ENCODE results near the gene TLR1.
A peak's percentile ranks its signal among the peaks of the same experiment; 100 is the strongest.

Gene TLR1

GRCh38 chr4:38757945-38758600 lies 46.5 kb downstream of the TLR1 start (continued):
- TF ChIP-seq FEZF1 (tag by site-specific recombination; IDR thresholded peaks at IDR 0.05) (no peak), ZNF610 (tag by site-specific recombination; IDR thresholded peaks at IDR 0.05; ENCODE audit: borderline replicate concordance) (no peak), YY1 (tag by site-specific recombination; IDR thresholded peaks at IDR 0.05) (no peak)

- Histone ChIP-seq H3K4me3 (ENCODE audit: low read depth, low read length) (no peak overlapping the region), H3K9me3 (ENCODE audit: control insufficient read depth, insufficient read depth, low read depth, low read length) (no peaks in the 10 kb centered on the region), H3K36me3 (ENCODE audit: control insufficient read depth in 2 of 2, insufficient read depth in 1 of 2, low read length in 2 of 2) (no peaks in the 10 kb centered on the region), H3K27ac (ENCODE audit: extremely low read depth, low read depth, low read length) (no peak overlapping the region), H3K4me1 (ENCODE audit: control insufficient read depth, insufficient read depth, low read length) (0 out of 2 replicates have a peak, but pooled peaks cover 2% of the 10 kb centered on the region)
- CTCF ChIA-PET, result no interaction called here
- POLR2A ChIA-PET, result no interaction called here
- TF ChIP-seq REPIN1 (tag by site-specific recombination; IDR thresholded peaks at IDR 0.05; ENCODE audit: low read depth) (no peak), ZNF239 (tag by site-specific recombination; IDR thresholded peaks at IDR 0.05) (peak; percentile 68; the same call in 1 of the 2 replicates), ZNF169 (tag by site-specific recombination; IDR thresholded peaks at IDR 0.05) (no peak), HOXC10 (CRISPR knock-in tag; IDR thresholded peaks at IDR 0.05) (no peak), GLI4 (tag by site-specific recombination; IDR thresholded peaks at IDR 0.05) (no peak), ZNF280D (tag by site-specific recombination; IDR thresholded peaks at IDR 0.05) (no peak), ZNF214 (tag by site-specific recombination; IDR thresholded peaks at IDR 0.05; ENCODE audit: borderline replicate concordance) (no peak), ZNF548 (tag by site-specific recombination; IDR thresholded peaks at IDR 0.05) (no peak), ZNF626 (tag by site-specific recombination; IDR thresholded peaks at IDR 0.05) (no peak), YY2 (tag by site-specific recombination; IDR thresholded peaks at IDR 0.05) (no peak), SALL2 (tag by site-specific recombination; IDR thresholded peaks at IDR 0.05; ENCODE audit: borderline replicate concordance) (no peak), ZEB2 (tag by site-specific recombination; IDR thresholded peaks at IDR 0.05) (0 out of 2 replicates have a peak, but pooled peaks have one; percentile 14), ZNF274 (IDR thresholded peaks at IDR 0.05; ENCODE audit: low read length) (no peak), ZNF274 (tag by site-specific recombination; IDR thresholded peaks at IDR 0.05; ENCODE audit: borderline replicate concordance) (no peak), ZBTB49 (tag by site-specific recombination; IDR thresholded peaks at IDR 0.05; ENCODE audit: low read depth) (no peak), ZNF10 (tag by site-specific recombination; IDR thresholded peaks at IDR 0.05) (no peak), ZNF510 (tag by site-specific recombination; IDR thresholded peaks at IDR 0.05; ENCODE audit: insufficient replicate concordance) (no peak), ZNF558 (tag by site-specific recombination; IDR thresholded peaks at IDR 0.05) (no peak), ZNF514 (tag by site-specific recombination; IDR thresholded peaks at IDR 0.05) (0 out of 2 replicates have a peak, but pooled peaks have one; percentile 29), ZNF830 (tag by site-specific recombination; IDR thresholded peaks at IDR 0.05; ENCODE audit: low read depth) (no peak), ZNF658 (tag by site-specific recombination; IDR thresholded peaks at IDR 0.05) (no peak), ZNF610 (tag by site-specific recombination; IDR thresholded peaks at IDR 0.05; ENCODE audit: borderline replicate concordance) (no peak), ZNF433 (tag by site-specific recombination; IDR thresholded peaks at IDR 0.05; ENCODE audit: low read depth) (no peak)
- TF ChIP-seq, protein P1, sequence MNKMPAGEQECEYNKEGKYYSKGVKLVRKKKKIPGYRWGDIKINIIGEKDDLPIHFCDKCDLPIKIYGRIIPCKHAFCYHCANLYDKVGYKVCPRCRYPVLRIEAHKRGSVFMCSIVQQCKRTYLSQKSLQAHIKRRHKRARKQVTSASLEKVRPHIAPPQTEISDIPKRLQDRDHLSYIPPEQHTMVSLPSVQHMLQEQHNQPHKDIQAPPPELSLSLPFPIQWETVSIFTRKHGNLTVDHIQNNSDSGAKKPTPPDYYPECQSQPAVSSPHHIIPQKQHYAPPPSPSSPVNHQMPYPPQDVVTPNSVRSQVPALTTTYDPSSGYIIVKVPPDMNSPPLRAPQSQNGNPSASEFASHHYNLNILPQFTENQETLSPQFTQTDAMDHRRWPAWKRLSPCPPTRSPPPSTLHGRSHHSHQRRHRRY (tag by site-specific recombination; IDR thresholded peaks at IDR 0.05), result 0 out of 2 replicates have a peak, but pooled peaks have one; percentile 42
- TF ChIP-seq, protein P2, sequence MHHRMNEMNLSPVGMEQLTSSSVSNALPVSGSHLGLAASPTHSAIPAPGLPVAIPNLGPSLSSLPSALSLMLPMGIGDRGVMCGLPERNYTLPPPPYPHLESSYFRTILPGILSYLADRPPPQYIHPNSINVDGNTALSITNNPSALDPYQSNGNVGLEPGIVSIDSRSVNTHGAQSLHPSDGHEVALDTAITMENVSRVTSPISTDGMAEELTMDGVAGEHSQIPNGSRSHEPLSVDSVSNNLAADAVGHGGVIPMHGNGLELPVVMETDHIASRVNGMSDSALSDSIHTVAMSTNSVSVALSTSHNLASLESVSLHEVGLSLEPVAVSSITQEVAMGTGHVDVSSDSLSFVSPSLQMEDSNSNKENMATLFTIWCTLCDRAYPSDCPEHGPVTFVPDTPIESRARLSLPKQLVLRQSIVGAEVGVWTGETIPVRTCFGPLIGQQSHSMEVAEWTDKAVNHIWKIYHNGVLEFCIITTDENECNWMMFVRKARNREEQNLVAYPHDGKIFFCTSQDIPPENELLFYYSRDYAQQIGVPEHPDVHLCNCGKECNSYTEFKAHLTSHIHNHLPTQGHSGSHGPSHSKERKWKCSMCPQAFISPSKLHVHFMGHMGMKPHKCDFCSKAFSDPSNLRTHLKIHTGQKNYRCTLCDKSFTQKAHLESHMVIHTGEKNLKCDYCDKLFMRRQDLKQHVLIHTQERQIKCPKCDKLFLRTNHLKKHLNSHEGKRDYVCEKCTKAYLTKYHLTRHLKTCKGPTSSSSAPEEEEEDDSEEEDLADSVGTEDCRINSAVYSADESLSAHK (tag by site-specific recombination; IDR thresholded peaks at IDR 0.05), result no peak
Measured at GRCh38 chr4:38752941-38753806, 51.4 kb downstream of the TLR1 start.

Measured in HEK293 (cell line).